K562 (cell line): ENCODE results near the gene TRIM43.
"Not testable (repeated sequence)": the region's sequence is repeated elsewhere in the genome, so short reads cannot be mapped to it uniquely, and the experiment has no call there.

Experiments
- BRCA1 ChIP-seq, 2 experiments: fragments of 450-650 bp in 1 of 2; sonication (generic) in 1 of 2; formaldehyde crosslinking in 1 of 2; IDR thresholded peaks; 2 replicates each; pipeline versions ENCODE4 v1.5.0 to v1.6.1; 2017 to 2020; ENCODE audit warnings: mild to moderate bottlenecking in 1 of 2, missing genetic modification reagents in 1 of 2
- JUND ChIP-seq, 2 experiments: IDR thresholded peaks; 2 replicates in 1 of 2; 3 replicates in 1 of 2; pipeline ENCODE4 v1.6.1; 2011; ENCODE audit warnings: borderline replicate concordance in 2 of 2, low read depth in 2 of 2, low read length in 2 of 2, improper control_type of control experiment in 1 of 2, missing biosample characterization in 1 of 2, missing genetic modification characterization in 1 of 2, missing genetic modification reagents in 1 of 2
- KLF10 ChIP-seq: fragments of 250-450 bp; sonication (Bioruptor Pico); IDR thresholded peaks from 2 replicates; pipeline ENCODE4 v1.6.1; 2021; ENCODE audit warnings: matching md5 sums
- NFATC3 ChIP-seq: fragments of 450-650 bp; IDR thresholded peaks from 2 replicates; pipeline ENCODE4 v1.6.1; 2017; ENCODE audit warnings: mild to moderate bottlenecking
- NR2C1 ChIP-seq, 2 experiments: fragments of 450-650 bp; IDR thresholded peaks; 2 replicates each; pipeline ENCODE4 v1.6.1; 2017; ENCODE audit warnings: mild to moderate bottlenecking in 2 of 2, antibody characterized with exemption in 1 of 2, inconsistent platforms in 1 of 2, missing compliant biosample characterization in 1 of 2, missing genetic modification characterization in 1 of 2
- TF ChIP-seq, protein P1 (sequence below), 3 experiments: IDR thresholded peaks in 2 of 3; conservative IDR thresholded peaks in 1 of 3; 2 replicates each; pipeline ENCODE4 v1.5.1; 2011 to 2012; ENCODE audit warnings: low read length in 3 of 3, mild to moderate bottlenecking in 3 of 3, control low read depth in 2 of 3, improper control_type of control experiment in 1 of 3, inconsistent platforms in 1 of 3, low read depth in 1 of 3, mixed read lengths in 1 of 3, moderate library complexity in 1 of 3; ENCODE audit not compliant: insufficient read depth in 2 of 3
- TF ChIP-seq, protein P2 (sequence below), 2 experiments: fragments of 450-650 bp; IDR thresholded peaks; 2 replicates each; pipeline ENCODE4 v1.6.1; 2016; ENCODE audit warnings: mild to moderate bottlenecking in 2 of 2, borderline replicate concordance in 1 of 2, low read depth in 1 of 2, moderate library complexity in 1 of 2

DNA sequence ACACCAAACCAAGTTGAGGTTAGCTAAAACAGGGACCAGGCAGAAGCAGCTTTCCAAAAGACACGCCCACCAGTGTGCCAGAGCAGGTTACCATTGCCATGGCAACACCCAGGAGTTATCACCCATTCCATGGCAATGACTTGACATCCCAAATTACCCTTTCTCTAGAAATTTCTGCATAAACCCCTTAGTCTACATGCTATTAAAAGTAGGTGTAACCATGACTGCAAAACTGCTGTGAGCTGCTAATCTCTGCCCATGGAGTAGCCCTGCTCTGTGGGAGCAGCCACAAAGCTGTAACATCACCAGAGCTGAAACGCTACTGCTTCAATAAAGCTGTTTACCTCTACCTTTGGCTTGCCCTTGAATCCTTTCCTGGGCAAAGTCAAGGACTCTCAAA lies 18.0 kb downstream of the TRIM43 start:
- TF ChIP-seq, protein P1, sequence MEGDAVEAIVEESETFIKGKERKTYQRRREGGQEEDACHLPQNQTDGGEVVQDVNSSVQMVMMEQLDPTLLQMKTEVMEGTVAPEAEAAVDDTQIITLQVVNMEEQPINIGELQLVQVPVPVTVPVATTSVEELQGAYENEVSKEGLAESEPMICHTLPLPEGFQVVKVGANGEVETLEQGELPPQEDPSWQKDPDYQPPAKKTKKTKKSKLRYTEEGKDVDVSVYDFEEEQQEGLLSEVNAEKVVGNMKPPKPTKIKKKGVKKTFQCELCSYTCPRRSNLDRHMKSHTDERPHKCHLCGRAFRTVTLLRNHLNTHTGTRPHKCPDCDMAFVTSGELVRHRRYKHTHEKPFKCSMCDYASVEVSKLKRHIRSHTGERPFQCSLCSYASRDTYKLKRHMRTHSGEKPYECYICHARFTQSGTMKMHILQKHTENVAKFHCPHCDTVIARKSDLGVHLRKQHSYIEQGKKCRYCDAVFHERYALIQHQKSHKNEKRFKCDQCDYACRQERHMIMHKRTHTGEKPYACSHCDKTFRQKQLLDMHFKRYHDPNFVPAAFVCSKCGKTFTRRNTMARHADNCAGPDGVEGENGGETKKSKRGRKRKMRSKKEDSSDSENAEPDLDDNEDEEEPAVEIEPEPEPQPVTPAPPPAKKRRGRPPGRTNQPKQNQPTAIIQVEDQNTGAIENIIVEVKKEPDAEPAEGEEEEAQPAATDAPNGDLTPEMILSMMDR (IDR thresholded peaks at IDR 0.05 in 2 of 3, conservative IDR thresholded peaks at IDR 0.05 in 1 of 3; ENCODE audit: insufficient read depth in 2 of 3, low read depth in 1 of 3, low read length in 3 of 3), result not testable (repeated sequence)
- not testable (repeated sequence) for TF ChIP-seq BRCA1 (IDR thresholded peaks at IDR 0.05); BRCA1 (CRISPR knock-in tag; IDR thresholded peaks at IDR 0.05); JUND (IDR thresholded peaks at IDR 0.05; ENCODE audit: borderline replicate concordance, low read depth, low read length); JUND (tag; IDR thresholded peaks at IDR 0.05; ENCODE audit: borderline replicate concordance, low read depth, low read length); KLF10 (CRISPR knock-in tag); NR2C1 (IDR thresholded peaks at IDR 0.05); NR2C1 (tag; IDR thresholded peaks at IDR 0.05); NFATC3
- TF ChIP-seq, protein P2, sequence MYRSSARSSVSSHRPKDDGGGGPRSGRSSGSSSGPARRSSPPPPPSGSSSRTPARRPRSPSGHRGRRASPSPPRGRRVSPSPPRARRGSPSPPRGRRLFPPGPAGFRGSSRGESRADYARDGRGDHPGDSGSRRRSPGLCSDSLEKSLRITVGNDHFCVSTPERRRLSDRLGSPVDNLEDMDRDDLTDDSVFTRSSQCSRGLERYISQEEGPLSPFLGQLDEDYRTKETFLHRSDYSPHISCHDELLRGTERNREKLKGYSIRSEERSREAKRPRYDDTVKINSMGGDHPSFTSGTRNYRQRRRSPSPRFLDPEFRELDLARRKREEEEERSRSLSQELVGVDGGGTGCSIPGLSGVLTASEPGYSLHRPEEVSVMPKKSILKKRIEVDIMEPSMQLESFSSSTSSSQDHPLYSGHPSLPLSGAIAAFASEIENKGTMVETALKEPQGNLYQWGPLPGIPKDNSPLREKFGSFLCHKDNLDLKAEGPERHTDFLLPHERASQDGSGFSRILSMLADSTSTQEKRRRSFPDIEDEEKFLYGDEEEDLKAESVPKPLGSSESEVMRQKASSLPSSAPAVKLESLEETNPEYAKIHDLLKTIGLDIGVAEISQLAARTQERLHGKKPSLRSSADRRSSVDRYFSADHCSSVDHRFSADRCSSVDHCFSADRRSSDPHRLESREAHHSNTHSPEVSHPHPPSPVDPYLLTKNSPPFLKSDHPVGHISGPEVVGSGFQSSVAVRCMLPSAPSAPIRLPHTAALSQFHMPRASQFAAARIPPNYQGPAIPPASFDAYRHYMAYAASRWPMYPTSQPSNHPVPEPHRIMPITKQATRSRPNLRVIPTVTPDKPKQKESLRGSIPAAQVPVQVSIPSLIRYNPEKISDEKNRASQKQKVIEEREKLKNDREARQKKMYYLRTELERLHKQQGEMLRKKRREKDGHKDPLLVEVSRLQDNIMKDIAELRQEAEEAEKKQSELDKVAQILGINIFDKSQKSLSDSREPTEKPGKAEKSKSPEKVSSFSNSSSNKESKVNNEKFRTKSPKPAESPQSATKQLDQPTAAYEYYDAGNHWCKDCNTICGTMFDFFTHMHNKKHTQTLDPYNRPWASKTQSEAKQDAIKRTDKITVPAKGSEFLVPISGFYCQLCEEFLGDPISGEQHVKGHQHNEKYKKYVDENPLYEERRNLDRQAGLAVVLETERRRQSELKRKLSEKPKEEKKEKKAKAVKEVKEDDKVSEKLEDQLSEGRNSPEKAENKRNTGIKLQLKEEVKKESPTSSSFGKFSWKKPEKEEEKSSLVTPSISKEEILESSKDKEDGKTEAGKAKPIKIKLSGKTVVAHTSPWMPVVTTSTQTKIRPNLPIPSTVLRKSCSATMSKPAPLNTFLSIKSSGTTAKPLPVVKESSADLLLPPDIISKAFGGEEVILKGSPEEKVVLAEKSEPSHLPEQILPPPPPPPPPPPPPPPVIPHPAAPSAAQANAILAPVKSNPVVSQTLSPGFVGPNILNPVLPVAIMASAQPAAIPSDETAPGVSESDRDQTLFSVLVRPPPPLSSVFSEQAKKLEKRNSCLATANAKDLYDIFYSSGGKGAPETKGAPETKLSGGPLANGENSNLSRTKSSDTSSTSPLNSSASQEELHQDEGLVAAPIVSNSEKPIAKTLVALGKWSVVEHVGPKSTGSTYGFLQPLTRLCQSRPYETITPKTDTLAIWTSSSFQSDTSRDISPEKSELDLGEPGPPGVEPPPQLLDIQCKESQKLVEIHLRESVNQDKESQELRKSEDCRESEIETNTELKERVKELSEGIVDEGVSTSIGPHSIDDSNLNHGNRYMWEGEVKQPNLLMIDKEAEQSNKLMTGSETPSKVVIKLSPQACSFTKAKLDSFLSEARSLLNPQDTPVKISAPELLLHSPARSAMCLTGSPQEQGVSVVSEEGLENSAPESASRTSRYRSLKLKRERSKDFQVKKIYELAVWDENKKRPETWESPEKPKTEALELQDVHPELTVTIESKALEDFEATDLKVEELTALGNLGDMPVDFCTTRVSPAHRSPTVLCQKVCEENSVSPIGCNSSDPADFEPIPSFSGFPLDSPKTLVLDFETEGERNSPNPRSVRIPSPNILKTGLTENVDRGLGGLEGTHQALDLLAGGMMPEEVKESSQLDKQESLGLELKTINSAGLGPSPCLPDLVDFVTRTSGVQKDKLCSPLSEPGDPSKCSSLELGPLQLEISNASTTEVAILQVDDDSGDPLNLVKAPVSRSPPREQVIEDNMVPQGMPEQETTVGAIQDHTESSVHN (IDR thresholded peaks at IDR 0.05; ENCODE audit: borderline replicate concordance in 1 of 2, low read depth in 1 of 2), result not testable (repeated sequence)
